ENCODE results near the gene GTF2A2. TPM values are rescaled to one million over a fixed set of nuclear protein-coding genes. Genes with fewer than 3 reads are reported as not detected.
"Not testable (repeated sequence)": the region's sequence is repeated elsewhere in the genome, so short reads cannot be mapped to it uniquely, and the experiment has no call there.

The GTF2A2 gene
- total RNA-seq, 2 experiments from 2014 or later = 167 to 173 TPM

DNA sequence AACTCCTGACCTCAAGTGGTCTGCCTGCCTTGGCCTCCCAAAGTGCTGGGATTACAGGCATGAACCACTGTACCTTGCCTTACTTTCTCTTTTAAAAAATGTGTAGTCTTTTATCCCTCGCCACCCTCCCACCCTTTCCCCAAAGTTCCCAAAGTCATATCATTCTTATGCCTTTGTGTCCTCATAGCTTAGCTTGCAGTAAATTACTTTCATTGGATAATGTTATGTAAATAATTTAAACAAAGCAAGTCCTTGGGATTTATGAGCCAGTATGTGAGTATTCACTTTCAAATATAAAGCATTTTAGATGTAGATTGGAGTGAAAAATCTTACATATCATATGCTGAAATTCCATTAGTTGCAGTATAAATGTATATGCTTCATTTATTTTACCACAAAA lies 11.0 kb downstream of the GTF2A2 start:
- CTCF ChIA-PET = interaction anchor here (1.5 kb wide), 1 partner anchor 11 kb away, joined by 3 read pairs; the partner anchor contains the start of gene GTF2A2
- Mint-ChIP-seq H3K4me3 (no peak overlapping the region), H3K36me3 (ENCODE audit: low read depth) (peaks cover 29% of the 10 kb centered on the region), H3K4me1 (ENCODE audit: low read depth) (peaks cover 4% of the 10 kb centered on the region), H3K9me3 (no peaks in the 10 kb centered on the region), H3K27me3 (no peaks in the 10 kb centered on the region), H3K27ac (no peak overlapping the region)
- POLR2A ChIA-PET = interaction anchor here (0.8 to 0.9 kb wide), 2 partner anchors 9 to 34 kb away, joined by 3 to 4 read pairs; no protein-coding TSS in a partner anchor
- ATAC-seq (no peak), DNase-seq (no peak)
- TF ChIP-seq, protein P1, sequence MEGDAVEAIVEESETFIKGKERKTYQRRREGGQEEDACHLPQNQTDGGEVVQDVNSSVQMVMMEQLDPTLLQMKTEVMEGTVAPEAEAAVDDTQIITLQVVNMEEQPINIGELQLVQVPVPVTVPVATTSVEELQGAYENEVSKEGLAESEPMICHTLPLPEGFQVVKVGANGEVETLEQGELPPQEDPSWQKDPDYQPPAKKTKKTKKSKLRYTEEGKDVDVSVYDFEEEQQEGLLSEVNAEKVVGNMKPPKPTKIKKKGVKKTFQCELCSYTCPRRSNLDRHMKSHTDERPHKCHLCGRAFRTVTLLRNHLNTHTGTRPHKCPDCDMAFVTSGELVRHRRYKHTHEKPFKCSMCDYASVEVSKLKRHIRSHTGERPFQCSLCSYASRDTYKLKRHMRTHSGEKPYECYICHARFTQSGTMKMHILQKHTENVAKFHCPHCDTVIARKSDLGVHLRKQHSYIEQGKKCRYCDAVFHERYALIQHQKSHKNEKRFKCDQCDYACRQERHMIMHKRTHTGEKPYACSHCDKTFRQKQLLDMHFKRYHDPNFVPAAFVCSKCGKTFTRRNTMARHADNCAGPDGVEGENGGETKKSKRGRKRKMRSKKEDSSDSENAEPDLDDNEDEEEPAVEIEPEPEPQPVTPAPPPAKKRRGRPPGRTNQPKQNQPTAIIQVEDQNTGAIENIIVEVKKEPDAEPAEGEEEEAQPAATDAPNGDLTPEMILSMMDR (IDR thresholded peaks at IDR 0.05) = no peak
- intact Hi-C loops (cut with micrococcal nuclease) = no loop called here

DNA sequence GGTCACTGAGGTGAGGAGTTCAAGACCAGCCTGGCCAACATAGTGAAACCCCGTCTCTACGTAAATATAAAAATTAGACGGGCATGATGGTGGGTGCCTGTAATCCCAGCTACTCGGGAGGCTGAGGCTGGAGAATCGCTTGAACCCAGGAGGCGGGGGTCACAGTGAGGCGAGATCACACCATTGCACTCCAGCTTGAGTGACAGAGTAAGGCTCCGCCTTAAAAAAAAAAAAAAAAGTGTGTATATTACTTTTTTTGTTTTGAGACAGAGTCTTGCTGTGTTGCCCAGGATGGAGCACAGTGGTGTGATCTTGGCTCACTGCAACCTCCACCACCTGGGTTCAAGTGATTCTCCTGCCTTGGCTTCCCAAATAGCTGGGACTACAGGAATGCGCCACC lies 11.5 kb downstream of the GTF2A2 start:
- H3K4me1 Mint-ChIP-seq (ENCODE audit: low read depth); H3K27ac Mint-ChIP-seq; intact Hi-C loops (cut with micrococcal nuclease); H3K4me3 Mint-ChIP-seq; H3K27me3 Mint-ChIP-seq; H3K9me3 Mint-ChIP-seq; DNase-seq; ATAC-seq: not testable (repeated sequence)
- ChIA-PET CTCF (interaction anchor here (0.9 to 1.5 kb wide), 2 partner anchors 11 to 12 kb away, joined by 3 read pairs; partner anchors contain the start of gene GTF2A2), POLR2A (interaction anchor here (0.8 to 2.0 kb wide), 4 partner anchors 8 to 113 kb away, joined by 3 to 4 read pairs (median 4); no protein-coding TSS in a partner anchor)
- peaks cover 30% of the 10 kb centered on the region for H3K36me3 Mint-ChIP-seq (ENCODE audit: low read depth)

- ChIA-PET CTCF (interaction anchor here (0.9 to 1.7 kb wide), 2 partner anchors 20 to 234 kb away, joined by 3 read pairs; no protein-coding TSS in a partner anchor), POLR2A (interaction anchor here (2.0 kb wide), 1 partner anchor 112 kb away, joined by 4 read pairs; no protein-coding TSS in a partner anchor)
- H3K27ac Mint-ChIP-seq = peak overlapping the region; percentile 16
- no peak for DNase-seq
- peaks cover 27% of the 10 kb centered on the region for H3K36me3 Mint-ChIP-seq (ENCODE audit: low read depth)
- intact Hi-C loops (cut with micrococcal nuclease) = no loop called here
- no peak for ATAC-seq
- no peak overlapping the region for H3K4me3 Mint-ChIP-seq
- TF ChIP-seq, protein P1 (IDR thresholded peaks at IDR 0.05) = no peak
- H3K4me1 Mint-ChIP-seq (ENCODE audit: low read depth) = peaks cover 6% of the 10 kb centered on the region
- H3K9me3 Mint-ChIP-seq = no peaks in the 10 kb centered on the region
- no peaks in the 10 kb centered on the region for H3K27me3 Mint-ChIP-seq
These were observed 12.6 kb downstream of the GTF2A2 start for GRCh38 chr15:59644756-59645155.

DNA sequence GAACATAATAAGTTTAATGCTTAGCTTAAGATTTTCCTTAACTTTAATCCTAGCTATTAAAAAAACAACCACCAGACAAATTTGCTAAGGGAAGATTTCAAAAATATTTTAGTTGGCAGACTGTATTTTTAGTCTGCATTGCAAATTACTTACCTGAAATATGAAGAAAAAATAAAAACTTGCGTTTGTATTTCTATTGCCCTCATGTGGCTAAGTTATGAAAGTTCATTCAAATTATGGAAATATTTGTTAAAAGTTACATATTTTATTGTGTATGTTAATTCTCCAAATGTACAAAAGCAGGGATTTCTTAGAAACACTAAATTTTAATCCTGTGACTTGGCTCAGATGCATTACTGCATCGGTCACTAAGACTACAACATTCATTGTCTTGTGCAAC lies 15.0 kb downstream of the GTF2A2 start:
- DNase-seq (no peak), ATAC-seq (no peak)
- POLR2A ChIA-PET = no interaction called here
- Mint-ChIP-seq H3K9me3 (no peaks in the 10 kb centered on the region), H3K27me3 (no peaks in the 10 kb centered on the region), H3K36me3 (ENCODE audit: low read depth) (peaks cover 38% of the 10 kb centered on the region), H3K4me3 (no peak overlapping the region), H3K4me1 (ENCODE audit: low read depth) (peaks cover 11% of the 10 kb centered on the region), H3K27ac (peak overlapping the region; percentile 1)
- TF ChIP-seq, protein P1 (IDR thresholded peaks at IDR 0.05) = no peak
- CTCF ChIA-PET = interaction anchor here (0.7 to 4.6 kb wide), 13 partner anchors 9 to 114 kb away, joined by 3 to 26 read pairs (median 3); partner anchors contain the start of gene GTF2A2
- intact Hi-C loops (cut with micrococcal nuclease) = no loop called here

- intact Hi-C loops (cut with micrococcal nuclease) = not testable (repeated sequence)
These were observed 19.8 kb downstream of the GTF2A2 start for GRCh38 chr15:59637507-59637906.

DNA sequence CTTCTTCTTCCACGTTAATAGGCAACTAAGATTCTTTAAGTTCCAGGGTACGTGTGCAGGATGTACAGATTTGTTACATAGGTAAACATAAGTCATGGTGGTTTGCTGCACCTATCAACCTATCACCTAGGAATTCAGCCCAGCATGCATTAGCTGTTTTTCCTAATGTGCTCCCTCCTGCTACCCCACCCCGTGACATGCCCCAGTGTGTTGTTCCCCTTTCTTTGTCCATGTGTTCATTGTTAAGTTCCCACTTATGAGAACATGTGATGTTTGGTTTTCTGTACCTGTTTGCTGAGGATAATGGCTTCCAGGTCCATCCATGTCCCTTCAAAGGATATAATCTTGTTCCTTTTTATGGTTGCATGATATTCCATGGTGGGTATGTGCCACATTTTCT lies 21.1 kb downstream of the GTF2A2 start:
- Mint-ChIP-seq H3K27ac (no peak overlapping the region), H3K4me3 (no peak overlapping the region), H3K9me3 (no peaks in the 10 kb centered on the region), H3K27me3 (peaks cover 2% of the 10 kb centered on the region), H3K36me3 (ENCODE audit: low read depth) (peaks cover 21% of the 10 kb centered on the region), H3K4me1 (ENCODE audit: low read depth) (peaks cover 8% of the 10 kb centered on the region)
- ATAC-seq (no peak), DNase-seq (no peak)
- intact Hi-C loops (cut with micrococcal nuclease) = no loop called here
- ChIA-PET POLR2A (no interaction called here), CTCF (interaction anchor here (3.7 kb wide), 1 partner anchor 104 kb away, joined by 18 read pairs; no protein-coding TSS in a partner anchor)
- TF ChIP-seq, protein P1 (IDR thresholded peaks at IDR 0.05) = no peak

More at GRCh38 chr15:59637507-59637906, 19.8 kb downstream of the GTF2A2 start:
- not testable (repeated sequence) for ATAC-seq; H3K27me3 Mint-ChIP-seq; H3K9me3 Mint-ChIP-seq; H3K4me1 Mint-ChIP-seq (ENCODE audit: low read depth); H3K4me3 Mint-ChIP-seq; DNase-seq; H3K27ac Mint-ChIP-seq
- peaks cover 27% of the 10 kb centered on the region for H3K36me3 Mint-ChIP-seq (ENCODE audit: low read depth)
- CTCF ChIA-PET = interaction anchor here (0.8 kb wide), 1 partner anchor 105 kb away, joined by 5 read pairs; no protein-coding TSS in a partner anchor
- POLR2A ChIA-PET = interaction anchor here (0.9 kb wide), 1 partner anchor 8 kb away, joined by 3 read pairs; no protein-coding TSS in a partner anchor
